ENCODE results near the gene PLCB4. TPM values are rescaled to one million over a fixed set of nuclear protein-coding genes. Genes with fewer than 3 reads are reported as not detected.

Gene PLCB4
- total and polyA plus RNA-seq, 2 experiments from 2014 or later = 31.6 to 39.2 TPM

DNA sequence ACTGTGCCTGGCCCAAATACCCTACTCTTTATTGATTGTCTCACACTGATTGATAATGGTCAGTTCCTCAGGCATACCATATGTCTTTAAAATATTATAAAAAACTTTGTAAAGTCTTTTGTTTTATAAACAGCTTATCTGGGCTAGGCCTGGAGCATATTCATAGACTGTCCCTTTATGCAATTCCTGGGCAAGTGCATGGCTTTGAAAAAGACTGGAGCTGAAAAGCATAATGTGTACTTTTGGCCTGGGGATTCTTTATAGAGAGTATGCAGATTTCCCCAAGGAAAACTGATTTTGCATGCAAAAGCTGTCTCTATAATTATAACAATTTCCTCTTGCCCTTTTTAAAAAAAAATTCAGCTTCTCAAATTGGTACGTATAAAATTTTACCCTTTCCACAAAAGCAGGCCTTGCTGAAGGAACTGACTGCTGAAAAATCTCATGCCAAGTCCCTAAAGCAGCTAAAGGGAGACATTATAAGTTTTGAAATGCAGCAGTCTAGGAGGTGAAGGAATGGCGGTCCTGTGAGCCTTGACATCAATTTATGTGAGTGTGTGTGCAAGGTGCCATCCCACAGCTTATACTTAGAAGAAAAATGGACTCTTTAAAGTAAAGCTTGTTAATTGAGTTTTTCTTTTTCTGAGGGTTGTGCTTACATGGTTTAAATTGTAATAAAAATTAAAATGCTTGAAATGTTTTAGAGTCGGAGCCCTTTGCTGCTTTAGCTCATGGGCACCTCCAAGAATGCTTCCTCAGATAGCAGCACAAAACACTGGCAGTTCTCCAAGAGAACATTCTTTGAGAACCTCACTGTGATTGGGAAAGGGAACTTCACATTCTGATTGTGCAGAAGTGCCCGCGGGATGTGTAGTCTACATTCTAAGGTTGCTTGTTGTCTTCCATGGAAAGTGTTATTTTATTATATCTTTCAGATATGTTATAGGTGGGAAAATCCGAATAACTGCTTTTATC lies 43.9 kb downstream of the PLCB4 start:
- H3K27me3 ChIP-seq = no peaks in the 10 kb centered on the region
- H3K27ac ChIP-seq = peak overlapping the region; percentile 98
- H3K4me1 ChIP-seq (ENCODE audit: low read depth) = peaks cover 10% of the 10 kb centered on the region
- peak; percentile 91 to 93 for DNase-seq (ENCODE audit: low read depth in 1 of 2, low spot score in 1 of 2)
- TF ChIP-seq, protein P1, sequence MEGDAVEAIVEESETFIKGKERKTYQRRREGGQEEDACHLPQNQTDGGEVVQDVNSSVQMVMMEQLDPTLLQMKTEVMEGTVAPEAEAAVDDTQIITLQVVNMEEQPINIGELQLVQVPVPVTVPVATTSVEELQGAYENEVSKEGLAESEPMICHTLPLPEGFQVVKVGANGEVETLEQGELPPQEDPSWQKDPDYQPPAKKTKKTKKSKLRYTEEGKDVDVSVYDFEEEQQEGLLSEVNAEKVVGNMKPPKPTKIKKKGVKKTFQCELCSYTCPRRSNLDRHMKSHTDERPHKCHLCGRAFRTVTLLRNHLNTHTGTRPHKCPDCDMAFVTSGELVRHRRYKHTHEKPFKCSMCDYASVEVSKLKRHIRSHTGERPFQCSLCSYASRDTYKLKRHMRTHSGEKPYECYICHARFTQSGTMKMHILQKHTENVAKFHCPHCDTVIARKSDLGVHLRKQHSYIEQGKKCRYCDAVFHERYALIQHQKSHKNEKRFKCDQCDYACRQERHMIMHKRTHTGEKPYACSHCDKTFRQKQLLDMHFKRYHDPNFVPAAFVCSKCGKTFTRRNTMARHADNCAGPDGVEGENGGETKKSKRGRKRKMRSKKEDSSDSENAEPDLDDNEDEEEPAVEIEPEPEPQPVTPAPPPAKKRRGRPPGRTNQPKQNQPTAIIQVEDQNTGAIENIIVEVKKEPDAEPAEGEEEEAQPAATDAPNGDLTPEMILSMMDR (IDR thresholded peaks at IDR 0.05; ENCODE audit: low read depth, low read length) = no peak
- no peak overlapping the region for H3K4me3 ChIP-seq
- H3K9me3 ChIP-seq (ENCODE audit: low read depth) = no peaks in the 10 kb centered on the region
- H3K36me3 ChIP-seq = no peaks in the 10 kb centered on the region

DNA sequence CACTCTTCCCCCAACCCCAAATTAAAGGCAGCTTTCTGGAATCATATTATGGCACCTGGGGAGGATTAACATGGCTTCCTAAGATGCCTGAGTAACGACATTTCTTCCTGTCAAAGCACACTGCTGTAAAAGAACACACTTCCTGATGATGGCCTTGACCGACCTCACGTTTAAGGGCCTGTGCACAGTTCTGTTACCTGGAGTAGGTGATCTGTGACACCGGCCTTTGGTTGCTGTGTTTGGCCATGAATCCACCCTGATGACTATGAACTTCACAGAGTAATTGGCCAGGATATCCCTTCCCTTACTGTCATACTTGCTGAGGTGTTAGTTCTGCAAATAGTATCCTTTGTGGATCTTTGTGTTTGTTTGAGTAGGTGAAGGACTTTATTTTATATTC lies 45.8 kb downstream of the PLCB4 start:
- Histone ChIP-seq H3K9me3 (ENCODE audit: low read depth) (no peaks in the 10 kb centered on the region), H3K4me3 (no peak overlapping the region), H3K27me3 (no peaks in the 10 kb centered on the region), H3K27ac (peak overlapping the region; percentile 19), H3K4me1 (ENCODE audit: low read depth) (peaks cover 12% of the 10 kb centered on the region), H3K36me3 (no peaks in the 10 kb centered on the region)
- DNase-seq (ENCODE audit: low read depth in 1 of 2, low spot score in 1 of 2) = no peak
- TF ChIP-seq, protein P1 (IDR thresholded peaks at IDR 0.05; ENCODE audit: low read depth, low read length) = no peak

DNA sequence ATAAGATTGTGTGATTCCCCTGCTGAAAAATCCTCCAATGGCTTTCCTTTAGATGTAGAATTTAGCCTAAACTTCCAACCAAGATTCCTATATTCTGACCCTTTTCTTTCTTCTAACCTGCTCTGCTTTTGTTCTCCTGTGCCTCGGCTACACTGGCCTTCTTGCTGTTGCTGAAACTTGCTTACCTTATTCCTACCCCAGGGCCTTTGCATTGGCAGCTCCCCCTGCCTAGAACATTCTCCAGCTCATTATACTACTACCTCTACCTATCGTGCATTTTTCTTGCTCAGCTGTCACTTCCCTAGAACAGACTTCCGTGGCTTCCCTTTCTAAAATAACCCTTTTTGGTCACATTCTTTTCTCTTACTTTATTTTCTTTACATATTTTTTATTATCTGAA lies 48.7 kb downstream of the PLCB4 start:
- DNase-seq (ENCODE audit: low read depth in 1 of 2, low spot score in 1 of 2) = no peak
- Histone ChIP-seq H3K36me3 (no peaks in the 10 kb centered on the region), H3K27me3 (no peaks in the 10 kb centered on the region), H3K4me3 (no peak overlapping the region), H3K9me3 (ENCODE audit: low read depth) (no peaks in the 10 kb centered on the region), H3K27ac (no peak overlapping the region), H3K4me1 (ENCODE audit: low read depth) (peaks cover 19% of the 10 kb centered on the region)
- TF ChIP-seq, protein P1 (IDR thresholded peaks at IDR 0.05; ENCODE audit: low read depth, low read length) = no peak

DNA sequence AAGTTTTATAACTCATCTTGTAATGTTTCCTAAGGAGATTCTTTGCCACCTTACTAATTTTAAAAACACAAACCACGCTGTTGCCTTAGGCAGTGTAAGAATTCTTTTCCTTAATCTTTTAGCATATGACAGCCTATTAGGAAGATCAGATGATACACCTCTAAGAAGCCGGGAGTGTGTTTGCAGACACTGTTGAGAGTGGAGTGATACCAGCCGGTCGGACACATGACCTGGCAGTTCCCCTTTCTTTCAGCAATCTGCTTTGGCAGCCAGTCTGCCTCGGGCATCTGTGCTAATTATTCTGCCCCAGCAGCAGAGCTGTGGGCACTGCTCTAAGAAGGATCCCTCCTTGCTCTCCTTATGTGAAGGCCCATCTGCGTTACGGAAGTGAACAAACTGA lies 50.9 kb downstream of the PLCB4 start:
- no peaks in the 10 kb centered on the region for H3K27me3 ChIP-seq
- no peak overlapping the region for H3K4me3 ChIP-seq
- peak in 1 of 2 donors; percentile 7 for DNase-seq (ENCODE audit: low read depth in 1 of 2, low spot score in 1 of 2)
- no peaks in the 10 kb centered on the region for H3K36me3 ChIP-seq
- TF ChIP-seq, protein P1 (IDR thresholded peaks at IDR 0.05; ENCODE audit: low read depth, low read length) = no peak
- peak overlapping the region; percentile 24 for H3K27ac ChIP-seq
- no peaks in the 10 kb centered on the region for H3K9me3 ChIP-seq (ENCODE audit: low read depth)
- H3K4me1 ChIP-seq (ENCODE audit: low read depth) = peaks cover 13% of the 10 kb centered on the region

DNA sequence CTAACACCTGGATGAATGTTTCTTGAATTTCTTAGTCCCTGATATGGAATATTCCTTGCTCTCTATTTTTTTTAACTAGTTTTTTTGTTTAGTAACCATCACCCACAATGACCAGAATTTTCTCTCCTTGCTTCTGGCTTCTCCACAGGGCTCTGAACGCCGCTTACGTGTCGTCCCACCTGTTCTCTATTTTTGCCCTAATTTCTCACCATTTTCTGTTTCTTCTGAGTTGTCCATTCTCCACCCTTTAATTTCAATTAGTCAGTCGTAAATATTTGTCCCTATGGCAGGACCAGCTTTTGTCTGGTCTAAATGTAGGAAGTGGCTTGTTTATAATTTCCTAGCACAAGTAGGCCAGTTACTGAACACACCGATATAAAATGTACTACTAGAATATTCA lies 52.3 kb downstream of the PLCB4 start:
- no peak for DNase-seq (ENCODE audit: low read depth in 1 of 2, low spot score in 1 of 2)
- H3K27ac ChIP-seq = no peak overlapping the region
- no peaks in the 10 kb centered on the region for H3K27me3 ChIP-seq
- no peak overlapping the region for H3K4me3 ChIP-seq
- no peaks in the 10 kb centered on the region for H3K9me3 ChIP-seq (ENCODE audit: low read depth)
- no peaks in the 10 kb centered on the region for H3K36me3 ChIP-seq
- peaks cover 13% of the 10 kb centered on the region for H3K4me1 ChIP-seq (ENCODE audit: low read depth)
- TF ChIP-seq, protein P1 (IDR thresholded peaks at IDR 0.05; ENCODE audit: low read depth, low read length) = no peak

Measured in cardiac muscle cell (in vitro differentiated cells and primary cell).